GM18505 (cell line): Measurements from ENCODE around the gene OR7G1.
"Not testable (repeated sequence)": the region's sequence is repeated elsewhere in the genome, so short reads cannot be mapped to it uniquely, and the experiment has no call there.

ENCODE experiments used
- ATAC-seq: cut with Tn5 transposase; IDR thresholded peaks from one replicate; pipeline ENCODE4 v1.9.1; 2021; ENCODE audit not compliant: unreplicated experiment
- POLR2A ChIP-seq: IDR thresholded peaks from 4 replicates; pipeline ENCODE4 v1.6.1; 2011; ENCODE audit warnings: borderline replicate concordance; ENCODE audit not compliant: insufficient read depth, insufficient read length; ENCODE audit errors: extremely low read depth

Gene OR7G1

GRCh38 chr19:9132422-9132821 lies 16.9 kb upstream of the OR7G1 start:
- no peak for TF ChIP-seq POLR2A

GRCh38 chr19:9130965-9131364 lies 15.4 kb upstream of the OR7G1 start:
- TF ChIP-seq POLR2A = no peak
- ATAC-seq = no peak

More at GRCh38 chr19:9132422-9132821, 16.9 kb upstream of the OR7G1 start:
- ATAC-seq = no peak

- ATAC-seq = no peak
- TF ChIP-seq POLR2A = no peak
These were observed 12.6 kb upstream of the OR7G1 start for GRCh38 chr19:9128171-9128570.

GRCh38 chr19:9126900-9127405 lies 11.4 kb upstream of the OR7G1 start, which contains the start of gene OR7G3:
Gene OR7G3 (minus strand): TSS chr19:9126950. CDS start chr19:9126950, 0 bp downstream.
- TF ChIP-seq POLR2A = no peak
- ATAC-seq = no peak

- TF ChIP-seq POLR2A = no peak
- ATAC-seq = no peak
These were observed 984 bp upstream of the OR7G1 start for GRCh38 chr19:9116547-9116946.

DNA sequence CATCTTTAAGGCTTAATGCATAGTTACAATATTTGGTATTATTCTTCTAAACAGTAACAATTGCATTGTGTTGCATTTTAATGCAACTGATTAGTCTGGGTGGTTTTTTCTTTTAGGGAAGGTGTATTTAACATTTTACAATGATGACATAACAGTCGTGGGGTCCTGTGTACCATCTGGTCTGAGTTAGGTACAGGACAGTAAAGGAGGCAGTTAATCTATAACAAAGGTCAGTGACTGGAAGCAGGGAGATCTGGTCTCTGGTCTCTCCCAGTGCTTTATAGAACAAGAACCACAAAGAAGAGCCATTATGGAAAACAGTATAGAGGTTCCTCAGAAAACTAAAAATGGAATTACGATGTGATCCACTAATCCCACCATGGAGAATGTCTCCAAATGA lies 5.6 kb downstream of the OR7G1 start:
- TF ChIP-seq POLR2A = no peak
- no peak for ATAC-seq

- no peak for ATAC-seq
- no peak for TF ChIP-seq POLR2A
These were observed 8.2 kb downstream of the OR7G1 start, which contains the start of gene OR7G2 for GRCh38 chr19:9107375-9107774. Gene OR7G2 (minus strand): TSS chr19:9107475. CDS start chr19:9103243, 4,232 bp downstream.

DNA sequence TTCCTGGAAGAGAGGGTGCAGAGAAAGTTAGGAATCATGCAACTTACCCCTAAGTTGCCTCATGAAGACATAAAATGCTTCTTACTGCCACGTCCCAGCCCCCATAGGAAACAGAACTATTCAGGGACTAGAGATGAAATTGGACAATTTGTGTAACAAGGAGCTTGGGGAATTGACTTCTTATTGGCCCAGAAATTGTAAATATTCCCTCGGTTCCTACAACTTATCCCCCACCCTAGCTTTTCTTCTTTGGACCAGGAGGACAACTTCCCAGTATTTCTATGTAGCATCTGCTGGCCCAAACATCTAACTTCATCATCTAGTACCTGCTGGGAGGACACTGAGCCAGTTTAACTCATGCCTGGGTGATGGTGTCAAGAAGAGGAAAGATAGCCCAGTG lies 28.8 kb downstream of the OR7G1 start, which contains the start of gene OR1M1:
Gene OR1M1 (plus strand): TSS at position 301 of the 400 bp plus-strand sequence. CDS start 6,184 bp downstream, outside the sequence.
- no peak for ATAC-seq
- no peak for TF ChIP-seq POLR2A

- TF ChIP-seq POLR2A = no peak
These were observed 36.9 kb downstream of the OR7G1 start for GRCh38 chr19:9078651-9079050.

DNA sequence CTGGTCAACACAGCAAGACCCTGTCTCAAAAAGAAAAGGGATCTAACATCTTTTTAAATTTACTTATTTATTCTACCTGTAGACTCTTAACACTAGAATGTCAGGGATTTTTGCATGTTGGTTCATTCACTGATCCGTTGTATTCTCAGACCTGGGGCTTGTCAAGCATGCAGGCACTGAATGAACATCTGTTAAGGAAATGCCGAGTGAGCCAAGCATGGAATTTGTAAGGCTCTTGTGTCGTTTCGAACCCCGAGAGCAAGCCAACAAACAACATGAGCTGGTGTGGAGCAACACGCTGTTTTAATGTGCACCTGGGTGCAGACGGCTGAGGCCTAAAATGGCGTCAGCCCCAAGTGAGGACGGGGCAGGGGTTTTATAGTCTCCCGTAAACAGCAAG lies 38.7 kb downstream of the OR7G1 start:
- ATAC-seq = no peak
- TF ChIP-seq POLR2A = no peak

More at GRCh38 chr19:9078651-9079050, 36.9 kb downstream of the OR7G1 start:
- ATAC-seq = no peak

- TF ChIP-seq POLR2A = no peak
- no peak for ATAC-seq
These were observed 40.3 kb downstream of the OR7G1 start for GRCh38 chr19:9075064-9075949.

GRCh38 chr19:9073806-9074205 lies 41.8 kb downstream of the OR7G1 start:
- no peak for ATAC-seq
- TF ChIP-seq POLR2A = no peak

- not testable (repeated sequence) for ATAC-seq
These were observed 43.8 kb downstream of the OR7G1 start for GRCh38 chr19:9071720-9072119.

GRCh38 chr19:9070066-9070465 lies 45.5 kb downstream of the OR7G1 start:
- ATAC-seq = no peak
- no peak for TF ChIP-seq POLR2A
